ENCODE measurements around the gene EML4.

The EML4 gene

DNA sequence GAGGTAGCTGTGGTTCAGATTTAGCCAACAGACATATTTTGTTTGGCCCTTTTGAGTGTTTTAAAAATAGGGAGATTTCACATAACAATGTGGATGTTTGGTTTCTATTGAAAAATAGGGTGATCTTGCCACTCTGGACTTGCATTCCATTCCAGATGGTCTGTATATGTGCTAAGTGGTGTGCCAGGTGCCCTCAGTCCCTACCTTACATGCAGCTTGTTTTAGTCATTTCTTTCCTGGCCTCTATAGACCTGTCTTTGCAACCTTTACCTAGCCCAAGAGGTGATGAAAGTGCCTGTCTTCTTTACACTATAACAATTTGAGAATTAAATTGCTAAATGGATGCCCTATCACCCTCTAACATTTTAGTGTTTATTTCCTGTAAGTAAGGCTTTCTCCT lies 11.1 kb downstream of the EML4 start:
- TF ChIP-seq, protein P1, sequence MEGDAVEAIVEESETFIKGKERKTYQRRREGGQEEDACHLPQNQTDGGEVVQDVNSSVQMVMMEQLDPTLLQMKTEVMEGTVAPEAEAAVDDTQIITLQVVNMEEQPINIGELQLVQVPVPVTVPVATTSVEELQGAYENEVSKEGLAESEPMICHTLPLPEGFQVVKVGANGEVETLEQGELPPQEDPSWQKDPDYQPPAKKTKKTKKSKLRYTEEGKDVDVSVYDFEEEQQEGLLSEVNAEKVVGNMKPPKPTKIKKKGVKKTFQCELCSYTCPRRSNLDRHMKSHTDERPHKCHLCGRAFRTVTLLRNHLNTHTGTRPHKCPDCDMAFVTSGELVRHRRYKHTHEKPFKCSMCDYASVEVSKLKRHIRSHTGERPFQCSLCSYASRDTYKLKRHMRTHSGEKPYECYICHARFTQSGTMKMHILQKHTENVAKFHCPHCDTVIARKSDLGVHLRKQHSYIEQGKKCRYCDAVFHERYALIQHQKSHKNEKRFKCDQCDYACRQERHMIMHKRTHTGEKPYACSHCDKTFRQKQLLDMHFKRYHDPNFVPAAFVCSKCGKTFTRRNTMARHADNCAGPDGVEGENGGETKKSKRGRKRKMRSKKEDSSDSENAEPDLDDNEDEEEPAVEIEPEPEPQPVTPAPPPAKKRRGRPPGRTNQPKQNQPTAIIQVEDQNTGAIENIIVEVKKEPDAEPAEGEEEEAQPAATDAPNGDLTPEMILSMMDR (IDR thresholded peaks at IDR 0.05; ENCODE audit: low read depth, low read length) = no peak
- H3K4me3 ChIP-seq (ENCODE audit: low read depth, low read length) = no peak overlapping the region

DNA sequence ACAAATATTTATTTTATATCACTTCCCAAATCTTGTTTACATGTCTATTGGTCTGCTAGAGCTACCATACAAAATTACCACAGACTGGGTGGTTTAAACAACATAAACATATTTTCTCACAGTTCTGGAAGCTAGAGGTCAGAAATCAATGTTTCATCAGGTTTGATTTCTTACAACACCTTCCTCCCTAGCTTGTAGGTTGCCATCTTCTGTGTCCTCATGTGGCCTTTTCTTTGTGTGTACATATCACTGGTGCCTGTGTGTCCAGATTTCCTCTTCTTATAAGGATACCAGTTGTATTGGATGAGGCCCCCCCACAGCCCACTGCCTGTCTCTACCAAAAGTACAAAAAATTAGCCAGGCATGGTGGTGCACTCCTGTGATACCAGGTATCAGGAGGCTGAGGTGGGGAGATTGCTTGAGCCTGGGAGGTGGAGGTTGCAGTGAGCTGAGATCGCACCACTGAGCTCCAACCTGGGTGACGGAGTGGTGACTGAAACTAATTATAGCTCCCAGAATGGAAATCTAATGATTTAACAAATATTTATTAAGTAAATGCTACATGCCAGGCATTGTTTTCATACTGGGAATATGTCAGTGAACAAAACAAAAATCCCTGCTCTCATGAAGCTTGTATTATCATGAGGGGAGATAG lies 13.6 kb downstream of the EML4 start:
- H3K4me3 ChIP-seq (ENCODE audit: low read depth, low read length) = no peak overlapping the region
- TF ChIP-seq, protein P1 (IDR thresholded peaks at IDR 0.05; ENCODE audit: low read depth, low read length) = no peak

DNA sequence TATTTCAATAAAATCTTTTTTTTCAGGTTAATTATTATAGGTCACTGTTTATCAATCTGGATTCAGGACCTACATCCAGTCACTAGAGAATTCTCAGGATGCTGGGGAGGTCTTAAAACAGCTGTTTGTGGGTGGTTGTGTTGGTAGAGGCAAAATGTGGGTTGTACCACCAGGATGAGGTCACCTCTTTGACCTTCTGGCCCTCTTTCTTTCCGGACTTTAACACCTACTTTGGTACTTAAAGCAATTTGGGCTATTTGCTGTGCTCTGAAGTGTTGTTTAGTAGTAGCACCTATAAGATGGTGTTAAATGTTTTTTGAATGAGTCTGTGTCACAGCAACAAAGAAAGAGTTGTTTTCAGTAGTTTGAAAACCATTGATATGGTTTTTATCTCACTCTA lies 14.6 kb downstream of the EML4 start:
- no peak overlapping the region for H3K4me3 ChIP-seq (ENCODE audit: low read depth, low read length)
- TF ChIP-seq, protein P1 (IDR thresholded peaks at IDR 0.05; ENCODE audit: low read depth, low read length) = no peak

DNA sequence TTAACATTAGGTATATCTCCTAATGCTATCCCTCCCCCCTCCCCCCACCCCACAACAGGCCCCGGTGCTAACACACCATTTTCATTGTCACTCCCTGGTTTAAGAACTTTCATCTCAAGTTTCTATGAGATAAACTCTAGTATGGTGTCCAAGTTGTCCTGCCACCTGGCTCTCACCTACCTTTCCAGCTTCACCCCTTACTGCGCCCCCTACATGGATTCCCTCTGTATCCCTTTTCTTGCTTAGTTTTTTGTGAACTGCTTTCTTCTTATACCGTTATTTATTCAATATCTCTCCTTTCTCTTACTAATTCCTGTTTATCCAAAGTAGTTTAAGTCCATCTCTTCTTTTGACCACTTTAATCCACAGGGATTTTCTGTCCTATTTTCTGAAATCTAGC lies 15.2 kb downstream of the EML4 start:
- no peak overlapping the region for H3K4me3 ChIP-seq (ENCODE audit: low read depth, low read length)

DNA sequence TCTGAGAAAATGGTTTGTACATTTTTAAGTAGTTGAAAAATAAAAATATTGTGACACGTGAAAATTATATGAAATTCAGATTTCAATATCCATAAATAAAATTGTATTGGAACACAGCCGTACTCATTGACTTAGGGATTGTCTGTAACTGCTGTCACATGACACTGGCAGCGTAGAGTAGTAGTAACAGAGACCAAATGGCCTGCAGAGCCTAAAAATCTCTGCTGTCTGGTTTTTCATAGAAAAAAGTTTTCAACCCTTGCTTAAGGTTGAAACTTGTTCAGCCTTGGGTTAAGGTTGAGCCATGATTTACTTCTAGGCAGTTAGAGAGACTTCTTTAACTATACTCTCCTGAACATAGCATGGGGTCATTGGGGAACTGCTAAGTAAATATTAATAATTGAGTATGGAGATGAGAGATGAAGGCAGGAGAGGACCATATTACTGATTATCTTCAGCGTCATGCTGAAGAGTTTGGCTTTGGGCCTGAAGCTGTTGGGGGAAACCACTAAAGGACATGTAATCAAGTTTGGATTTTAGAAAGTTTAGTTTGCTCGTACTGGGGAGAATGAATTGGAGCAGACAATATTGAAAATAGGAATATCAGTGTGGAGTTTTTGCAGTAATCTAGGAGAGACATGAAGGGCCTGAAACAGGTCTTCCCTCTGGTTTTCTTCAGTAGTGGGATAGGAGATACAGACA lies 16.2 kb downstream of the EML4 start:
- TF ChIP-seq, protein P1 (IDR thresholded peaks at IDR 0.05; ENCODE audit: low read depth, low read length) = no peak
- H3K4me3 ChIP-seq (ENCODE audit: low read depth, low read length) = no peak overlapping the region

More for the DNA sequence above, 15.2 kb downstream of the EML4 start:
- TF ChIP-seq, protein P1 (IDR thresholded peaks at IDR 0.05; ENCODE audit: low read depth, low read length) = no peak

DNA sequence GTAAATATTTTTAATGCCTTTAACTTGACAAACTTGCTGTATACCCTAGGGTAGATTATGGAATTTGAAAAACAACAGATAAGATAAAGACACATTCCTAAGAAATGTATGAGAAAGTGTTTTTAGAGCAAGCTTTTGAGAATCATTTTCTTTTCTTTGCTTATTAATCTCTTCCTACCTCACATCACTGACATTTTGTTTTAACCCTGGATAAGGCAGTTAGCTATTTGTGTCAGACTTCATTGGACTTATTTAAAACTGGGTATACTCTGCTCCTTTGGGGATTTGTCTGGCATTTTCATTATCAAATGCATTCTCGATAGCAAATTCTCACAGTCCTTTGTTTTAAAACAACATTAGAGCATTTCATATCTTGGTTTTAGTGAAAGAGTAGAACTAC lies 17.2 kb downstream of the EML4 start:
- no peak overlapping the region for H3K4me3 ChIP-seq (ENCODE audit: low read depth, low read length)
- TF ChIP-seq, protein P1 (IDR thresholded peaks at IDR 0.05; ENCODE audit: low read depth, low read length) = no peak

DNA sequence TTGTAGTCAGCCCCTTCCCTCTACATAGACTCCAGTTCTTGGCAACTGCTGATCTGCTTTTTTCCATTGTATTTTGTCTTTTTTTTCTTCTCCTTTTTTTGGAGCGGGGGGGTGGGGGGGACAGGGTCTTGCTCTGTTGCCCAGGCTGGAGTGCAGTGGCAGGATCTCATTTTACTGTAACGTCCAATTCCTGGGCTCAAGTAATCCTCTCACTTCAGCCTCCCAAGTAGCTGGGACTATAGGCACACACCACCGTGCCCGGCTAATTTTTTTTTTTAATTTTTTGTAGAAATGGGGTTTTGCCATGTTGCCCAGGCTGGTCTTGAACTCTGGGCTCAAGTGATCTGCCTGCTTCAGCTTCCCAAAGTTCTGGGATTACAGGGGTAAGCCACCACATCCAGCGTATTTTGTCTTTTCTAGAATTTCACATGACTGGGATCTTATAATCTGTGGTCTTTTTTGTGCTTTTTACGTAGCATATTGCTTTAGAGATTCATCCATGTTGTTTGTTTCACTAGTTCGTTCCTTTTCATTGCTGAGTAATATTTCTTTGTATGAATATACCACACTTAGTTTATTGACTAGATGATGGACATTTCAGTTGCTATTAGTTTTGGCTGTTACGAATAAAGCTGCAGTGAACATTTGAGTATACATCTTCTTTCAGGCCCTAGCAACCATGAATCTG lies 17.9 kb downstream of the EML4 start:
- no peak overlapping the region for H3K4me3 ChIP-seq (ENCODE audit: low read depth, low read length)
- TF ChIP-seq, protein P1 (IDR thresholded peaks at IDR 0.05; ENCODE audit: low read depth, low read length) = no peak
